HG03175 (cell line): ENCODE measurements around the gene AK6.
A peak's percentile ranks its signal among the peaks of the same experiment; 100 is the strongest.
"Not testable (repeated sequence)": the region's sequence is repeated elsewhere in the genome, so short reads cannot be mapped to it uniquely, and the experiment has no call there.

Source experiments
- ATAC-seq: cut with Tn5 transposase; IDR thresholded peaks from one replicate; pipeline ENCODE4 v1.9.1; 2021; ENCODE audit warnings: mild to moderate bottlenecking, moderate library complexity; ENCODE audit not compliant: unreplicated experiment

The AK6 gene

GRCh38 chr5:69341520-69342161 lies 27.7 kb downstream of the AK6 start:
- no peak for ATAC-seq

DNA sequence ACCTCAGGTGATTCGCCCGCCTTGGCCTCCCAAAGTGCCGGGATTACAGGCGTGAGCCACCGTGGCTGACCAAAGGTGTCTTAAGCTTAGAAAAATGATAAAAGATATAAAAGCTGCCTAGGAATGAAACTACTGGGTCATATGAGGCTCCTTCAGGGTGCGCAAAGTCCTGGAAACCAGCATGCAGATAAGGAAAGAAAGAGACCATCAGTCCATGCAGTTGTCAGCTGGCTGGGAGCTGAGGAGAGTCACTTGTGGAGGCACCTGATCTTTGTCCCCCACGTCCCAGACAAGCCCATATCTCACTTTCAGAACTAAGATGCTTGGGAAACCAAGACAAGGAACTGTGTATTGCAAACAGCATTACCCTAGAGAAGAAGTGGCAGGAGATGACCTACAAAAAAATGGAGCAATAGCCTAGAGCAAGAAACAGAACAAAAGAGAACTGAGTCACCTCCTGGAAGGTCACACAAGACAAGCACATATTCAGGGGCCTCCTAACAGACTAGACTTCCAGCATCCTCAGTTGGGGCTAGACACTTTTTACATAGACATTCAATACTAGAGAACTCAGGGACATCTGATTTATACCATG lies 33.9 kb downstream of the AK6 start:
- ATAC-seq, result no peak

GRCh38 chr5:69334793-69335268 lies 34.5 kb downstream of the AK6 start:
- ATAC-seq, result peak; percentile 67

DNA sequence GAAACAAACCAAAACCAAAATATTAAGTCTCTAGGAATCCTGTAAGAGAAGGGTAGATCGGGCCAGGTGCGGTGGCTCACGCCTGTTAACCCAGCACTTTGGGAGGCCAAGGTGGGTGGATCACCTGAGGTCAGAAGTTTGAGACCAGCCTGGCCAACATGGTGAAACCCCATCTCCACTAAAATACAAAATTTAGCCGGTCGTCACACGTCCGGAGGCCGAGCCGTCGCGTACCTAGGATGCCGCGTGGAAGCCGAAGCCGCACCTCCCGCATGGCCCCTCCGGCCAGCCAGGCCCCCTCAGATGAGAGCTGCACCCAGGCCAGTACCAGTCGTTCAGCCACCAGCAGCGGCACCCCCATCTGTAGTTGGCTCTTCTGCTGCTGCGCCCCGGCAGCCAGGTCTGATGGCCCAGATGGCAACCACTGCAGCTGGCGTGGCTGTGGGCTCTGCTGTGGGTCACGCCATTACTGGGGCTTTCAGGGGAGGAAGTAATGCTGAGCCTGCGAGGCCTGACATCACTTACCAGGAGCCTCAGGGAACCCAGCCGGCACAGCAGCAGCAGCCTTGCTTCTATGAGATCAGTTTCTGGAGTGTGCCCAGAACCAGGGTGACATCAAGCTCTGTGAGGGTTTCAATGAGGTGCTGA lies 35.5 kb downstream of the AK6 start:
- ATAC-seq, result not testable (repeated sequence)

- no peak for ATAC-seq
Observed at GRCh38 chr5:69331528-69332445, 37.5 kb downstream of the AK6 start.

- no peak for ATAC-seq
Observed at GRCh38 chr5:69329905-69330489, 39.3 kb downstream of the AK6 start.

DNA sequence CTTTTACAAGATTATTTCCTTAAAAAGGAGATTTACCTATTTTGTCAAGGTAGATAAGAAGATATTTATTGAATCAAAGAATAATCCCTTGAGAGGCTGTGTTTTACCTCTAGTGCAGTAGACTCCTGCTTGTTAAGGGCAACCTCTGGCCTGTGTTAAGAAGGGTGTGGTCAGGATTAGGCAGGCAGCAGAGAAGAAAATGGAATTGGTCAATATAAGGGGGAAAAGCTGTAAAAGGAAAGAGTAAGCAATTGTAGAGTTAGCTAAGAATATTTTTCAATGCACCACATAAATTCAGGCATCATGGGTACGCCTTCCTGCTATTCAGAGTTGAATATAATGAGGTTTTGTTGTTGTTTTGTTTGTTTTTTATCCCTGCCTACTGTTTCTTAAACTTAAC lies 43.0 kb downstream of the AK6 start:
- no peak for ATAC-seq

- ATAC-seq, result no peak
Observed at GRCh38 chr5:69317391-69317790, 51.9 kb downstream of the AK6 start.

GRCh38 chr5:69315972-69316371 lies 53.3 kb downstream of the AK6 start:
- no peak for ATAC-seq

GRCh38 chr5:69313428-69313827 lies 55.9 kb downstream of the AK6 start:
- ATAC-seq, result no peak

GRCh38 chr5:69312459-69313160 lies 56.7 kb downstream of the AK6 start:
- ATAC-seq, result no peak

DNA sequence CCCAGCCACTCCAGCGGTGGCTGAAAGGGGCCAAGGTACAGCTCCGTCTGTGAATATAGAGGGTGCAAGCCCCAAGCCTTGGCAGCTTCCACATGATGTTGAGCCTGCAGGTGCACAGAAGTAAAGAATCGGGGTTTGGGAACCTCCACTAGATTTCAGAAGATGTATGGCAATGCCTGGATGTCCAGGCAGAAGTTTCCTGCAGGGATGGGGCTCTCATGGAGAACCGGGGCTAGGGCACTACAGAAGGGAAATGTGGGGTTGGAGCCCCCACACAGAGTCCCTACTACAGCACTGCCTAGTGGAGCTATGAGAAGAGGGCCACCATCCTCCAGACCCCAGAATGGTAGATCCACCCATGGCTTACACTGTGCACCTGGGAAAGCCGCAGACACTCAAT lies 59.9 kb downstream of the AK6 start:
- no peak for ATAC-seq

DNA sequence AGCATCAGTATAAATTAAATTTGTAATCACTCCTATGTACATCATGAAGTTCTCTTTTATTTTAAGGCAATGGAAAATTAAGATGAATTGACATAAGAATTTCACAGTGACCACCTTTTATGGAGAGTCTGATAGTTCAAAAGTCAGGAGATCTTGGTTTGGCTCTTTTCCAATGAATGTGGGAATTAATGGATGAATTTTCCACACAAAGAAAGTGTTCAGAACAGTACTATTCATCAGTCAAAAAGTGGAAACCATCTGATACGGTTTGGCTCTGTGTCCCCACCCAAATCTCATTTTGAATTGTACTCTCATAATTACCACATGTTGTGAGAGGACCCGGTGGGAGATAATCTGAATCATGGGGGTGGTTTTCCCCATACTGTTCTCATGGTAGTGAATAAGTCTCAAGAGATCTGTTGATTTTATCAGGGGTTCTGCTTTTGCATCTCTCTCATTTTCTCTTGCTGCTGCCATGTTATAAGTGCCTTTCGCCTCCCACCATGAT lies 61.2 kb downstream of the AK6 start:
- no peak for ATAC-seq

DNA sequence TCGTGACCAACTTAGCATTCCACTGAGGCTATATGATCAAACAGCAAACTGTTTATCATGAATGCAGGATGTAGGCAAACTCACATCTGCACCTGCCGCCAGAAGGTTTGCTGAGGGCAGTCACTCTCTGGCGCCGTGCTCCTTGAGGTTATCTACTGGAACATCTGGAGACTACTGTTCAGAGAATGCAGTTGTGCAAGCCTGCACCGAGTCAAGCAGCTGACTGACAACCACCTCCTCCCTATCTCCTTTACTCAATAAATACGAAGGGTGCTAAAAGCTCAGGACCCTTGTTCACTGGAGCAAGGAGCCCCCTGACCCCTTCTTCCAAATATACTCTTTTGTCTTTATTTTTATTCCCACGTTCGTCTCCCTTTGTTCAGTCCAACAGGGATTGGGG lies 63.8 kb downstream of the AK6 start:
- no peak for ATAC-seq
